CD4-positive, alpha-beta T cell treated with Interleukin-15 for 1 hour (primary cell): ENCODE measurements around the gene SEPHS1.
"Not testable (repeated sequence)": the region's sequence is repeated elsewhere in the genome, so short reads cannot be mapped to it uniquely, and the experiment has no call there.

Experiments
- DNase-seq: peaks from one replicate; pipeline ENCODE4 v3.0.0-alpha.2; 2020

The SEPHS1 gene

GRCh38 chr10:13356392-13356791, 8.3 kb upstream of the SEPHS1 start:
- no peak for DNase-seq

- DNase-seq = no peak
These were observed 6.7 kb upstream of the SEPHS1 start for GRCh38 chr10:13354783-13355182.

GRCh38 chr10:13352519-13352918, 4.4 kb upstream of the SEPHS1 start:
- no peak for DNase-seq

- peak; percentile 56 for DNase-seq
These were observed 3.3 kb upstream of the SEPHS1 start for GRCh38 chr10:13351340-13351915.

- DNase-seq = no peak
These were observed 1.6 kb upstream of the SEPHS1 start for GRCh38 chr10:13349463-13350274.

GRCh38 chr10:13347500-13348156, 465 bp downstream of the SEPHS1 start:
- peak; percentile 77 for DNase-seq

GRCh38 chr10:13347043-13347499, 1.0 kb downstream of the SEPHS1 start:
- peak; percentile 38 for DNase-seq

- DNase-seq = no peak
These were observed 1.6 kb downstream of the SEPHS1 start for GRCh38 chr10:13346283-13347042.

GRCh38 chr10:13340626-13341376, 7.3 kb downstream of the SEPHS1 start:
- peak; percentile 35 for DNase-seq

GRCh38 chr10:13340068-13340467, 8.0 kb downstream of the SEPHS1 start:
- no peak for DNase-seq

GRCh38 chr10:13338390-13339110, 9.5 kb downstream of the SEPHS1 start:
- DNase-seq = no peak

GRCh38 chr10:13337827-13338196, 10.3 kb downstream of the SEPHS1 start:
- DNase-seq = no peak

- no peak for DNase-seq
These were observed 10.8 kb downstream of the SEPHS1 start for GRCh38 chr10:13337128-13337826.

GRCh38 chr10:13335881-13336280, 12.2 kb downstream of the SEPHS1 start:
- DNase-seq = no peak

- no peak for DNase-seq
These were observed 13.5 kb downstream of the SEPHS1 start for GRCh38 chr10:13334556-13334955.

- DNase-seq = no peak
These were observed 16.4 kb downstream of the SEPHS1 start for GRCh38 chr10:13331646-13332045.

- not testable (repeated sequence) for DNase-seq
These were observed 17.1 kb downstream of the SEPHS1 start for GRCh38 chr10:13330980-13331379.

- DNase-seq = no peak
These were observed 18.5 kb downstream of the SEPHS1 start for GRCh38 chr10:13329565-13329964.

- no peak for DNase-seq
These were observed 19.5 kb downstream of the SEPHS1 start for GRCh38 chr10:13328613-13329012.

- no peak for DNase-seq
These were observed 20.0 kb downstream of the SEPHS1 start for GRCh38 chr10:13328126-13328525.

GRCh38 chr10:13327534-13327933, 20.6 kb downstream of the SEPHS1 start:
- DNase-seq = no peak
